NOMO-1 (cell line): ENCODE measurements around the gene TAF3.

Experiments used
- DNase-seq, 2 experiments: peaks; one replicate each; lab custom pipeline; 2025; ENCODE audit not compliant: unreplicated experiment in 2 of 2; lab: John Stamatoyannopoulos, UW

The TAF3 gene

GRCh38 chr10:7932301-7933036 lies 114.2 kb downstream of the TAF3 start:
- DNase-seq: no peak

- DNase-seq: no peak
Observed at GRCh38 chr10:7933262-7933661, 115.0 kb downstream of the TAF3 start.

GRCh38 chr10:7933757-7934156 lies 115.5 kb downstream of the TAF3 start:
- no peak for DNase-seq

- no peak for DNase-seq
Observed at GRCh38 chr10:7937315-7937945, 119.1 kb downstream of the TAF3 start.

- no peak for DNase-seq
Observed at GRCh38 chr10:7941576-7941975, 123.3 kb downstream of the TAF3 start.

GRCh38 chr10:7942316-7942715 lies 124.0 kb downstream of the TAF3 start:
- DNase-seq: no peak

- DNase-seq: no peak
Observed at GRCh38 chr10:7942859-7943258, 124.6 kb downstream of the TAF3 start.

- no peak for DNase-seq
Observed at GRCh38 chr10:7944215-7944480, 125.8 kb downstream of the TAF3 start.

GRCh38 chr10:7944537-7944936 lies 126.2 kb downstream of the TAF3 start:
- DNase-seq: no peak

- no peak for DNase-seq
Observed at GRCh38 chr10:7945034-7945433, 126.7 kb downstream of the TAF3 start.

GRCh38 chr10:7945469-7946187 lies 127.3 kb downstream of the TAF3 start:
- no peak for DNase-seq

- DNase-seq: no peak
Observed at GRCh38 chr10:7948371-7949000, 130.2 kb downstream of the TAF3 start.

GRCh38 chr10:7950981-7951847 lies 132.9 kb downstream of the TAF3 start:
- no peak for DNase-seq

- no peak for DNase-seq
Observed at GRCh38 chr10:7952266-7952665, 134.0 kb downstream of the TAF3 start.

GRCh38 chr10:7953447-7953846 lies 135.1 kb downstream of the TAF3 start:
- no peak for DNase-seq

- DNase-seq: no peak
Observed at GRCh38 chr10:7955446-7955845, 137.1 kb downstream of the TAF3 start.

- DNase-seq: peak; percentile 25 to 86
Observed at GRCh38 chr10:7956508-7956907, 138.2 kb downstream of the TAF3 start.

- no peak for DNase-seq
Observed at GRCh38 chr10:7957591-7957990, 139.3 kb downstream of the TAF3 start.

- DNase-seq: no peak
Observed at GRCh38 chr10:7958442-7958841, 140.1 kb downstream of the TAF3 start.

- DNase-seq: no peak
Observed at GRCh38 chr10:7960108-7960507, 141.8 kb downstream of the TAF3 start.

GRCh38 chr10:7962592-7962991 lies 144.3 kb downstream of the TAF3 start:
- DNase-seq: no peak
